Brain microvascular endothelial cell (primary cell): ENCODE measurements around the gene CNNM2.

Source experiments
- DNase-seq: peaks from one replicate; pipeline ENCODE4 v3.0.0-alpha.2; 2020
- H3K27ac ChIP-seq: fragments of 250-450 bp; sonication (Bioruptor Pico); 2 replicates; pipeline ENCODE4 v1.5.1; 2020; ENCODE audit warnings: mild to moderate bottlenecking, moderate library complexity
- H3K27me3 ChIP-seq: fragments of 250-450 bp; sonication (Bioruptor Pico); replicated peaks from 2 replicates; pipeline ENCODE4 v1.5.1; 2020; ENCODE audit warnings: mild to moderate bottlenecking
- H3K36me3 ChIP-seq: fragments of 250-450 bp; sonication (Bioruptor Pico); replicated peaks from 2 replicates; pipeline ENCODE4 v1.5.1; 2020; ENCODE audit warnings: mild to moderate bottlenecking
- H3K4me3 ChIP-seq: 2 replicates; pipeline ENCODE4 v1.5.1; 2011; ENCODE audit warnings: low read depth, mild to moderate bottlenecking, control low read depth, low read length, moderate library complexity
- in situ Hi-C: cut with HindIII; loops from 2 replicates; pipeline ENCODE4 v1.10.0; 2017; ENCODE audit warnings: low sequenced_read_pairs, low pct_ligation_motif_present
- TF ChIP-seq, protein P1 (sequence below): IDR thresholded peaks from 2 replicates; pipeline ENCODE4 v1.5.1; 2011; ENCODE audit warnings: low read depth, mild to moderate bottlenecking, moderate library complexity, low read length, control low read depth, inconsistent platforms; ENCODE audit errors: missing control alignments

CNNM2 gene

DNA sequence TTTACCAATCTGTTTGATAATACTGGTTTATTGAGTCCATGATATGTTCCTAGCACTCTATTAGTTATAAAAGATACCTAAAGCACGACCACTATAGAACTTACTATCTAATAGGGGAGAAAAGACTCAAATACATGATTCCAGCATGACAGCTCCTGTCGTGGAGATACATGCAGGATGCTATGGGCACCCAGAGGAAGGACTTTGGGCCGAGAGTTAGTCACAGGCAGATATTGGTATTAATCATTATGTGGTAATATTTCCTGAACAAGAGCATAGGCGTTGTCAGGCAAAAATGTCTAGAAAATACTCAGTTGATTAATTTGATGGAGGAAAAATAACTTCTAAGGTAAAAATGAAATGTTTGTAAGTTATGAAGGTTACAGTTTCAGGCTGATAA lies 31.8 kb downstream of the CNNM2 start:
- Histone ChIP-seq H3K36me3 (no peaks in the 10 kb centered on the region), H3K4me3 (no peak overlapping the region), H3K27ac (no peak overlapping the region), H3K27me3 (no peaks in the 10 kb centered on the region)
- in situ Hi-C loops: no loop called here
- TF ChIP-seq, protein P1, sequence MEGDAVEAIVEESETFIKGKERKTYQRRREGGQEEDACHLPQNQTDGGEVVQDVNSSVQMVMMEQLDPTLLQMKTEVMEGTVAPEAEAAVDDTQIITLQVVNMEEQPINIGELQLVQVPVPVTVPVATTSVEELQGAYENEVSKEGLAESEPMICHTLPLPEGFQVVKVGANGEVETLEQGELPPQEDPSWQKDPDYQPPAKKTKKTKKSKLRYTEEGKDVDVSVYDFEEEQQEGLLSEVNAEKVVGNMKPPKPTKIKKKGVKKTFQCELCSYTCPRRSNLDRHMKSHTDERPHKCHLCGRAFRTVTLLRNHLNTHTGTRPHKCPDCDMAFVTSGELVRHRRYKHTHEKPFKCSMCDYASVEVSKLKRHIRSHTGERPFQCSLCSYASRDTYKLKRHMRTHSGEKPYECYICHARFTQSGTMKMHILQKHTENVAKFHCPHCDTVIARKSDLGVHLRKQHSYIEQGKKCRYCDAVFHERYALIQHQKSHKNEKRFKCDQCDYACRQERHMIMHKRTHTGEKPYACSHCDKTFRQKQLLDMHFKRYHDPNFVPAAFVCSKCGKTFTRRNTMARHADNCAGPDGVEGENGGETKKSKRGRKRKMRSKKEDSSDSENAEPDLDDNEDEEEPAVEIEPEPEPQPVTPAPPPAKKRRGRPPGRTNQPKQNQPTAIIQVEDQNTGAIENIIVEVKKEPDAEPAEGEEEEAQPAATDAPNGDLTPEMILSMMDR: no peak
- DNase-seq: no peak

- no peak for DNase-seq
- H3K4me3 ChIP-seq: no peak overlapping the region
- H3K36me3 ChIP-seq: no peaks in the 10 kb centered on the region
- H3K27me3 ChIP-seq: no peaks in the 10 kb centered on the region
- in situ Hi-C loops: no loop called here
- H3K27ac ChIP-seq: no peak overlapping the region
- TF ChIP-seq, protein P1: no peak
Observed at GRCh38 chr10:102951316-102951715, 33.2 kb downstream of the CNNM2 start.

GRCh38 chr10:102959360-102959759 lies 41.3 kb downstream of the CNNM2 start:
- DNase-seq: no peak
- Histone ChIP-seq H3K27ac (no peak overlapping the region), H3K4me3 (no peak overlapping the region), H3K27me3 (no peaks in the 10 kb centered on the region), H3K36me3 (no peaks in the 10 kb centered on the region)
- in situ Hi-C loops: no loop called here
- TF ChIP-seq, protein P1: no peak

DNA sequence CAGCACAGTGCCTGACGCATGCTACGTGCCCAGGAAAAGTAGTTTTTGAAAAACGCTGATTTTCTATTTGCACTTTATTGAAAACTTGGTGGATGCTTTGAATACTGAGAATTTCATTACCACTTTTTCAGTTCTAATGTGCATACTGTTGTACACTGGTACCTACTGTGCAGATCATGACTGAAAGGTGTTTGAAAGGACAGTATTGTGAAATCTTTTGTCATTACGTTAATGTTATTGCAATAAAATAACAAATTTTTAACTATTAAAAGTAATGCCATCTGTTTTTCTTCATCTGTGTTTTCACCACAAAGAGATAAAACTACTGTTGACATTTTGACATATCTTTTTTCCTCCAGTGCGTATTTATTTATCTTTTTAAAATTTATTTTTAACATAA lies 42.1 kb downstream of the CNNM2 start:
- TF ChIP-seq, protein P1: no peak
- DNase-seq: no peak
- in situ Hi-C loops: no loop called here
- no peak overlapping the region for H3K4me3 ChIP-seq
- H3K36me3 ChIP-seq: no peaks in the 10 kb centered on the region
- H3K27ac ChIP-seq: no peak overlapping the region
- H3K27me3 ChIP-seq: no peaks in the 10 kb centered on the region

- TF ChIP-seq, protein P1: no peak
- Histone ChIP-seq H3K27me3 (no peaks in the 10 kb centered on the region), H3K27ac (no peak overlapping the region), H3K4me3 (no peak overlapping the region), H3K36me3 (no peaks in the 10 kb centered on the region)
- in situ Hi-C loops: no loop called here
- no peak for DNase-seq
Observed at GRCh38 chr10:102962267-102962666, 44.2 kb downstream of the CNNM2 start.

DNA sequence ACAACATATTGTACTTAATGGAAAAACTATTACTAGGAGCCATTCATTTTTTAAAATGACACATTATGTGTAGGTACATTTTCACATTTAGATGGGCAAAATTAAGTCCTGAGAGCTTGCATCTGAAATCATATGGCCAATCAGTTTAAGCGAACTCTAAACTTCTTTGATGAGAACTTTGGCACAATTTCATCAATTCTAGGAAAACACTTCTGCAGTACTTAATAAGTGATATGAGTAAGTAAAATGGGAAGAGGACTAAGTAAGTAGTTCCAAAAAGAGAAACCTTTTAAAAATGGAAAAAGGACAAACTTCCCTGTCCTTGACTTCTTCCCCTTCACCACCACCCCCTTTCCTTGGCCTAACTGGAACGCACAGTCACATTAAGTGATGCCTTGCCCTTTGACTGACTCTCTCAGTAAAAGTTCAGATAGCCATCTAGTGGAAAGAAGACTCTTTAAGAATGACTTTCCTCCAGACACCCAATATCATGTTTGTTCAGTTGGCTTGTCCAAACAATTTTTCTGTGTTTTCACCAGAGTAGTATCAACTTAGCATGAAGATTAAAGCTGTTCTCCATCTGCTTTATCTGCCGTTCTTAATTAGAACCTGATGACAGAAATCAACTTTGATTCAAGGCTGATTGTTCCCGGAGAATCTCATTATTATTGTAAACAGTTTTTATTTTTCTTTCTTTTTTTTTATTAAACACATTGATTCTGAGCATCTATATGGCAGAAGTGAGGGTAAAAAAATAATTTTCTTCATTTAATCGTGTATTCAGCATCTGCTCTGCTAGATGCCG lies 45.1 kb downstream of the CNNM2 start:
- TF ChIP-seq, protein P1: no peak
- DNase-seq: no peak
- H3K36me3 ChIP-seq: no peaks in the 10 kb centered on the region
- no peak overlapping the region for H3K27ac ChIP-seq
- no peaks in the 10 kb centered on the region for H3K27me3 ChIP-seq
- in situ Hi-C loops: no loop called here
- H3K4me3 ChIP-seq: no peak overlapping the region
